SJSA1 (cell line): Measurements from ENCODE around the gene PLCB1. TPM values are rescaled to one million over a fixed set of nuclear protein-coding genes. Genes with fewer than 3 reads are reported as not detected.
A peak's percentile ranks its signal among the peaks of the same experiment; 100 is the strongest.

Experiments used
- DNase-seq, 2 experiments: peaks; one replicate each; pipeline ENCODE4 v3.0.0-alpha.2; 2015 to 2020; ENCODE audit warnings: low spot score in 2 of 2, low read depth in 1 of 2
- H3K27ac ChIP-seq: fragments of 250-450 bp; sonication (Bioruptor Pico); 2 replicates; pipeline ENCODE4 v1.5.1; 2020; ENCODE audit warnings: mild to moderate bottlenecking, moderate library complexity
- H3K27me3 ChIP-seq: fragments of 250-450 bp; sonication (Bioruptor Pico); replicated peaks from 2 replicates; pipeline ENCODE4 v1.5.1; 2020; ENCODE audit warnings: mild to moderate bottlenecking, moderate library complexity
- H3K36me3 ChIP-seq: fragments of 250-450 bp; sonication (Bioruptor Pico); 2 replicates; pipeline ENCODE4 v1.5.1; 2020; ENCODE audit warnings: mild to moderate bottlenecking
- H3K4me1 ChIP-seq: fragments of 250-450 bp; sonication (Bioruptor Pico); replicated peaks from 2 replicates; pipeline ENCODE4 v1.6.1; 2021; ENCODE audit warnings: mild to moderate bottlenecking
- H3K4me3 ChIP-seq: fragments of 250-450 bp; sonication (Bioruptor Pico); 2 replicates; pipeline ENCODE4 v1.5.1; 2020; ENCODE audit warnings: mild to moderate bottlenecking
- H3K9me3 ChIP-seq: fragments of 250-450 bp; sonication (Bioruptor Pico); replicated peaks from 2 replicates; pipeline ENCODE4 v1.5.1; 2020; ENCODE audit warnings: mild to moderate bottlenecking
- total RNA-seq: library from RNA; depleted of rRNA; stranded (reverse); fragments of >200 nt; shearing (Covaris generic); gene quantifications from 2 replicates; pipeline ENCODE4 v1.2.3, GENCODE V29; 2014

PLCB1 gene
- total RNA-seq, 1 experiment from 2014 or later = 10.0 TPM

GRCh38 chr20:8510808-8511207 lies 378.7 kb downstream of the PLCB1 start:
- Histone ChIP-seq H3K36me3 (no peaks in the 10 kb centered on the region), H3K27me3 (no peaks in the 10 kb centered on the region), H3K27ac (no peak overlapping the region), H3K9me3 (no peaks in the 10 kb centered on the region), H3K4me3 (no peak overlapping the region), H3K4me1 (no peaks in the 10 kb centered on the region)
- DNase-seq = no peak

GRCh38 chr20:8512003-8512402 lies 379.9 kb downstream of the PLCB1 start:
- H3K27me3 ChIP-seq = no peaks in the 10 kb centered on the region
- H3K4me3 ChIP-seq = no peak overlapping the region
- H3K36me3 ChIP-seq = no peaks in the 10 kb centered on the region
- no peak for DNase-seq
- no peaks in the 10 kb centered on the region for H3K4me1 ChIP-seq
- H3K9me3 ChIP-seq = no peaks in the 10 kb centered on the region
- H3K27ac ChIP-seq = no peak overlapping the region

GRCh38 chr20:8515810-8516435 lies 383.9 kb downstream of the PLCB1 start:
- Histone ChIP-seq H3K4me1 (no peaks in the 10 kb centered on the region), H3K4me3 (no peak overlapping the region), H3K9me3 (no peaks in the 10 kb centered on the region), H3K27ac (no peak overlapping the region), H3K27me3 (no peaks in the 10 kb centered on the region), H3K36me3 (no peaks in the 10 kb centered on the region)
- DNase-seq = no peak

GRCh38 chr20:8518878-8519277 lies 386.8 kb downstream of the PLCB1 start:
- H3K27me3 ChIP-seq = no peaks in the 10 kb centered on the region
- no peaks in the 10 kb centered on the region for H3K36me3 ChIP-seq
- H3K27ac ChIP-seq = no peak overlapping the region
- no peaks in the 10 kb centered on the region for H3K9me3 ChIP-seq
- H3K4me3 ChIP-seq = no peak overlapping the region
- no peak for DNase-seq
- no peaks in the 10 kb centered on the region for H3K4me1 ChIP-seq

- no peak overlapping the region for H3K4me3 ChIP-seq
- H3K27ac ChIP-seq = no peak overlapping the region
- H3K9me3 ChIP-seq = no peaks in the 10 kb centered on the region
- no peaks in the 10 kb centered on the region for H3K27me3 ChIP-seq
- H3K4me1 ChIP-seq = peaks cover 3% of the 10 kb centered on the region; the same call in 1 of the 2 replicates
- no peak for DNase-seq
- H3K36me3 ChIP-seq = no peaks in the 10 kb centered on the region
These were observed 387.8 kb downstream of the PLCB1 start for GRCh38 chr20:8519887-8520286.

GRCh38 chr20:8522168-8522567 lies 390.1 kb downstream of the PLCB1 start:
- no peaks in the 10 kb centered on the region for H3K36me3 ChIP-seq
- no peak overlapping the region for H3K27ac ChIP-seq
- H3K4me3 ChIP-seq = no peak overlapping the region
- peaks cover 3% of the 10 kb centered on the region; the same call in 1 of the 2 replicates for H3K4me1 ChIP-seq
- DNase-seq = no peak
- H3K27me3 ChIP-seq = no peaks in the 10 kb centered on the region
- H3K9me3 ChIP-seq = no peaks in the 10 kb centered on the region; the same call in 1 of the 2 replicates

- no peak overlapping the region for H3K4me3 ChIP-seq
- no peaks in the 10 kb centered on the region for H3K27me3 ChIP-seq
- no peak overlapping the region for H3K27ac ChIP-seq
- no peak for DNase-seq
- no peaks in the 10 kb centered on the region; the same call in 1 of the 2 replicates for H3K9me3 ChIP-seq
- no peaks in the 10 kb centered on the region for H3K36me3 ChIP-seq
- peaks cover 16% of the 10 kb centered on the region for H3K4me1 ChIP-seq
These were observed 391.6 kb downstream of the PLCB1 start for GRCh38 chr20:8523684-8524083.

GRCh38 chr20:8524101-8525016 lies 392.3 kb downstream of the PLCB1 start:
- peaks cover 19% of the 10 kb centered on the region for H3K4me1 ChIP-seq
- H3K27me3 ChIP-seq = no peaks in the 10 kb centered on the region
- H3K36me3 ChIP-seq = no peaks in the 10 kb centered on the region
- H3K27ac ChIP-seq = no peak overlapping the region
- DNase-seq = no peak
- H3K9me3 ChIP-seq = no peaks in the 10 kb centered on the region; the same call in 1 of the 2 replicates
- H3K4me3 ChIP-seq = no peak overlapping the region

GRCh38 chr20:8525017-8525343 lies 392.9 kb downstream of the PLCB1 start:
- H3K27me3 ChIP-seq = no peaks in the 10 kb centered on the region
- no peak for DNase-seq
- H3K4me3 ChIP-seq = no peak overlapping the region
- H3K4me1 ChIP-seq = peaks cover 25% of the 10 kb centered on the region
- no peaks in the 10 kb centered on the region; the same call in 1 of the 2 replicates for H3K9me3 ChIP-seq
- H3K36me3 ChIP-seq = no peaks in the 10 kb centered on the region
- H3K27ac ChIP-seq = no peak overlapping the region

- Histone ChIP-seq H3K4me1 (peaks cover 37% of the 10 kb centered on the region), H3K9me3 (no peaks in the 10 kb centered on the region; the same call in 1 of the 2 replicates), H3K4me3 (no peak overlapping the region), H3K27me3 (no peaks in the 10 kb centered on the region), H3K27ac (no peak overlapping the region), H3K36me3 (no peaks in the 10 kb centered on the region)
- no peak for DNase-seq
These were observed 394.5 kb downstream of the PLCB1 start for GRCh38 chr20:8526610-8527009.

GRCh38 chr20:8527998-8528723 lies 396.1 kb downstream of the PLCB1 start:
- peaks cover 37% of the 10 kb centered on the region for H3K4me1 ChIP-seq
- peak in 1 of 2 experiments; percentile 22 for DNase-seq
- no peaks in the 10 kb centered on the region for H3K27me3 ChIP-seq
- H3K9me3 ChIP-seq = no peaks in the 10 kb centered on the region; the same call in 1 of the 2 replicates
- H3K27ac ChIP-seq = peak overlapping the region; percentile 16
- no peak overlapping the region for H3K4me3 ChIP-seq
- no peaks in the 10 kb centered on the region for H3K36me3 ChIP-seq

- DNase-seq = peak in 1 of 2 experiments; percentile 52
- peak overlapping the region; percentile 56 for H3K27ac ChIP-seq
- H3K4me3 ChIP-seq = no peak overlapping the region
- H3K4me1 ChIP-seq = peaks cover 34% of the 10 kb centered on the region
- no peaks in the 10 kb centered on the region for H3K27me3 ChIP-seq
- no peaks in the 10 kb centered on the region; the same call in 1 of the 2 replicates for H3K9me3 ChIP-seq
- H3K36me3 ChIP-seq = no peaks in the 10 kb centered on the region
These were observed 398.0 kb downstream of the PLCB1 start for GRCh38 chr20:8530022-8530421.

- no peak for DNase-seq
- Histone ChIP-seq H3K36me3 (no peaks in the 10 kb centered on the region), H3K27ac (no peak overlapping the region), H3K4me3 (no peak overlapping the region), H3K4me1 (peaks cover 34% of the 10 kb centered on the region), H3K9me3 (no peaks in the 10 kb centered on the region; the same call in 1 of the 2 replicates), H3K27me3 (no peaks in the 10 kb centered on the region)
These were observed 400.1 kb downstream of the PLCB1 start for GRCh38 chr20:8532169-8532568.
